Osteoblast (primary cell): ENCODE results near the gene CD6. TPM values are rescaled to one million over a fixed set of nuclear protein-coding genes. Genes with fewer than 3 reads are reported as not detected.

Experiments
- DNase-seq: peaks from one replicate; pipeline ENCODE4 v3.0.0; 2011; ENCODE audit warnings: low spot score, mixed read lengths; ENCODE audit not compliant: insufficient read length; ENCODE audit errors: missing footprints
- H2AFZ ChIP-seq: 2 replicates; pipeline ENCODE4 v1.6.0; 2011; ENCODE audit warnings: mild to moderate bottlenecking, low read length
- H3K27ac ChIP-seq: 2 replicates; pipeline ENCODE4 v1.5.1; 2011; ENCODE audit warnings: mild to moderate bottlenecking, low read depth, low read length, moderate library complexity
- H3K27me3 ChIP-seq: 2 replicates; pipeline ENCODE4 v1.6.0; 2012; ENCODE audit warnings: mild to moderate bottlenecking, control low read depth, inconsistent platforms, low read length, moderate library complexity; ENCODE audit not compliant: insufficient read depth
- H3K36me3 ChIP-seq: 2 replicates; pipeline ENCODE4 v1.5.1; 2011; ENCODE audit warnings: mild to moderate bottlenecking, low read length, control low read depth, moderate library complexity; ENCODE audit not compliant: insufficient read depth
- H3K4me1 ChIP-seq: 2 replicates; pipeline ENCODE4 v1.5.1; 2011; ENCODE audit warnings: mild to moderate bottlenecking, low read length, control low read depth, moderate library complexity; ENCODE audit not compliant: insufficient read depth
- H3K4me2 ChIP-seq: 2 replicates; pipeline ENCODE4 v1.6.0; 2011; ENCODE audit warnings: mild to moderate bottlenecking, low read length; ENCODE audit not compliant: insufficient read depth
- H3K4me3 ChIP-seq: fragments of 200-600 bp; sonication (generic); 3 replicates; pipeline ENCODE4 v1.5.1; 2012; ENCODE audit warnings: mild to moderate bottlenecking, low read length, inconsistent platforms; ENCODE audit not compliant: insufficient read depth
- H3K79me2 ChIP-seq: 2 replicates; pipeline ENCODE4 v1.6.0; 2012; ENCODE audit warnings: mild to moderate bottlenecking, low read length, control low read depth, inconsistent platforms; ENCODE audit not compliant: insufficient read depth
- H3K9me3 ChIP-seq: 2 replicates; pipeline ENCODE4 v1.5.1; 2011; ENCODE audit warnings: low read depth, low read length, control low read depth
- H4K20me1 ChIP-seq: 2 replicates; pipeline ENCODE4 v1.6.0; 2012; ENCODE audit warnings: mild to moderate bottlenecking, low read length, control low read depth; ENCODE audit not compliant: insufficient read depth
- CTCF ChIP-seq: IDR thresholded peaks from 2 replicates; pipeline ENCODE4 v1.5.1; 2011; ENCODE audit warnings: mild to moderate bottlenecking, low read depth, low read length, moderate library complexity; ENCODE audit errors: extremely low read depth
- total RNA-seq: library from RNA; depleted of rRNA; stranded (reverse); fragments of >200 nt; gene quantifications from 2 replicates; pipeline ENCODE4 v1.2.3, GENCODE V29; 2012

CD6 gene
- total RNA-seq, 1 donor = not detected

GRCh38 chr11:61009392-61010275, 38.2 kb downstream of the CD6 start:
- Histone ChIP-seq H3K9me3 (no peaks in the 10 kb centered on the region), H2AFZ (no peak overlapping the region), H4K20me1 (no peaks in the 10 kb centered on the region), H3K27ac (no peak overlapping the region), H3K4me3 (no peak overlapping the region), H3K4me1 (no peaks in the 10 kb centered on the region), H3K79me2 (no peaks in the 10 kb centered on the region), H3K4me2 (no peak overlapping the region), H3K27me3 (peaks cover 56% of the 10 kb centered on the region), H3K36me3 (no peaks in the 10 kb centered on the region)
- DNase-seq = peak; percentile 86
- TF ChIP-seq CTCF = no peak

DNA sequence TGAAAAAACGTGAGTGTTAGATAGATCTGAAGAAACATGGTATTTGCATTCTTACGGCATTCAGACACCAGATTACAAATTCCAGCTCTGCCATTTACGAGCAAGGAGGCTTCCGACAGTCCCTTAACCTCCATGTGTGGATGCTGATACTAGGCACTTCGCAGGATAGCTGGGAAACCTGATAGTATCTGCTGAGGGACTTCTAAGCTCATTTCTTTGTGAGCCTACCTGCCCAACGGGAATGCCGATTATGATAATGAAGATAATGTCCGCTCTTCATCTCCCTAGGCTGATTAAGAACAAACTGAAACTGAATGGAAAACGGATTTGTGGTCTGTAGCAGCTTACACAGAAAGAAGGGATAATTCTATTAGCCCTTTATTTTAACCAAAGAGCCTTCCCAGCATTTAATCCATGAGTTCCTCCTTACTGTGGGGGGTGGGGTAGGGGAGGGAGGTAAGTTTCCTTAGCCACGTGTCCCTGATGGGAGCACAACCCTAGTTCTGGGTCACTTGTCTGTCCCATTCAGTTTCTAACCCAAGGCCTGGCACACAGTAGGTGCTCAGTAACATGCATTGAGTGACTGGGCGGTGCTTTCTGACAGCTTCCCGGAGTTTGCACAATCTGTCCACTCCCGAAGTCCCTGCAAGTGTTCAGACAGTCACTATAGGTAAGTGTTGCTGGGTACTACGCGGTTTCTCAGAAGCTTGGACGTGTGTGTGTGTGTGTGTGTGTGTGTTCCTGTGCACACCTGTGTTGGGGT, 39.2 kb downstream of the CD6 start:
- Histone ChIP-seq H3K4me1 (no peaks in the 10 kb centered on the region), H4K20me1 (no peaks in the 10 kb centered on the region), H3K27ac (no peak overlapping the region), H3K4me2 (no peak overlapping the region), H3K4me3 (no peak overlapping the region), H3K36me3 (no peaks in the 10 kb centered on the region), H3K27me3 (peaks cover 53% of the 10 kb centered on the region), H2AFZ (no peak overlapping the region), H3K9me3 (no peaks in the 10 kb centered on the region), H3K79me2 (no peaks in the 10 kb centered on the region)
- TF ChIP-seq CTCF = no peak
- DNase-seq = peak; percentile 57

DNA sequence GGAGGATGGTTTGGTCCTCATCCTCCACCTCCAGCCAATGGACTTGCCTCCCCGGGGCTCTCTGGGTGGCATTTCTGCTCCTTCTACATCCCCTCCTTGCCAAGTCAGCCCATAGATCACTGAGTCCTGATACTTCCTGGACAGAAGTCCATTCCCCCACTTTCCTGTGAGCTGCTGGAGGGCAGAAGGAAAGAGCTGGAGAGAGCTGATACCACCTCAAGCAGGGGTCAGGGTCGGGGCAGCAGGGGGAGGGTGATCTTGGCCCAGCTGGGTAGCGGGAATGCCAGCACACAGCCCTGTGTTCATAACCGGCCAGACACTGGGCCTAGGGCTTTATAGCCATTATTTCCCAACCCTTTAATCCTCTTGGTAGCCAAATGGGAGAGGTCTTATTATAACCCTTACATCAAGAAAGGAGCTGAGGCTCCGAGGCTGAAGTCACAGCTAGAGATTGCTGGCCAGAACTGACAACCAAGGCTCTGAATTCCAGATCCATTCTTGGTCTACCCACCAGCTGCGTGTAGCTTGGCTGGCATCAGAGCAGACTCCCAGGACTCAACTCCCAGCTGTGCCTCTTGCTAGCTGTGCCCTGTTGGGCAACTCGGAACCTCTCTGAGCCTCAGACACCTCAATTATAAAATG, 39.9 kb downstream of the CD6 start:
- Histone ChIP-seq H3K4me3 (no peak overlapping the region), H3K9me3 (no peaks in the 10 kb centered on the region), H3K4me2 (no peak overlapping the region), H4K20me1 (no peaks in the 10 kb centered on the region), H3K27me3 (peaks cover 52% of the 10 kb centered on the region), H3K79me2 (no peaks in the 10 kb centered on the region), H3K4me1 (no peaks in the 10 kb centered on the region), H2AFZ (no peak overlapping the region), H3K36me3 (no peaks in the 10 kb centered on the region), H3K27ac (no peak overlapping the region)
- peak; percentile 86 for DNase-seq
- no peak for TF ChIP-seq CTCF
